ENCODE results near the gene PTMS. TPM values are rescaled to one million over a fixed set of nuclear protein-coding genes. Genes with fewer than 3 reads are reported as not detected.

The PTMS gene
- polyA plus RNA-seq, 4 donors, result 529 to 841 (median 623) TPM

DNA sequence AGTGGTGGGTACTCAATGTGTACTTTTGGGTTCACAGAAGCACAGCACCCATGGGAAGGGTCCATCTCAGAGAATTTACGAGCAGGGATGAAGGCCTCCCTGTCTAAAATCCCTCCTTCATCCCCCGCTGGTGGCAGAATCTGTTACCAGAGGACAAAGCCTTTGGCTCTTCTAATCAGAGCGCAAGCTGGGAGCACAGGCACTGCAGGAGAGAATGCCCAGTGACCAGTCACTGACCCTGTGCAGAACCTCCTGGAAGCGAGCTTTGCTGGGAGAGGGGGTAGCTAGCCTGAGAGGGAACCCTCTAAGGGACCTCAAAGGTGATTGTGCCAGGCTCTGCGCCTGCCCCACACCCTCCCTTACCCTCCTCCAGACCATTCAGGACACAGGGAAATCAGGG is 54.0 kb downstream of the PTMS start:
- no peak for DNase-seq (ENCODE audit: low read depth in 4 of 4, low spot score in 2 of 4)

Other genes starting within 250 kb of the PTMS start
- gene GAPDH, start 231.8 kb upstream of the PTMS start, polyA plus RNA-seq (ENCODE audit: insufficient read length in 4 of 4), result 1,000 to 10,000 TPM; 1,941 to 2,047 (median 1,998) TPM
- gene IFFO1, start 210.3 kb upstream of the PTMS start, polyA plus RNA-seq (ENCODE audit: insufficient read length in 4 of 4), result 10 to 100 TPM; 11.7 to 22.9 (median 15.9) TPM
- gene NOP2, start 198.1 kb upstream of the PTMS start, polyA plus RNA-seq (ENCODE audit: insufficient read length in 4 of 4), result 10 to 100 TPM; 24.5 to 37.1 (median 28.7) TPM
- gene CHD4, start 159.0 kb upstream of the PTMS start, polyA plus RNA-seq (ENCODE audit: insufficient read length in 4 of 4), result 100 to 1,000 TPM; 269 to 322 (median 294) TPM
- gene LPAR5, start 130.4 kb upstream of the PTMS start, polyA plus RNA-seq (ENCODE audit: insufficient read length in 4 of 4), result 1 to 10 TPM; 1.1 to 1.6 (median 1.4) TPM
- gene ACRBP, start 118.9 kb upstream of the PTMS start, polyA plus RNA-seq (ENCODE audit: insufficient read length in 4 of 4), result 1 to 10 TPM; 2.4 to 6.6 (median 5.0) TPM
- gene ING4, start 103.2 kb upstream of the PTMS start, polyA plus RNA-seq (ENCODE audit: insufficient read length in 4 of 4), result 100 to 1,000 TPM; 112 to 133 (median 122) TPM
- 100 to 1,000 TPM in 2 of 4 donors, 10 to 100 TPM in 2; 68.1 to 109 (median 90.5) TPM for gene ZNF384, start 77.0 kb upstream of the PTMS start, polyA plus RNA-seq (ENCODE audit: insufficient read length in 4 of 4)
- 10 to 100 TPM in 3 of 4 donors, 1 to 10 TPM in 1; 8.1 to 16.8 (median 13.5) TPM for gene PIANP, start 65.5 kb upstream of the PTMS start, polyA plus RNA-seq (ENCODE audit: insufficient read length in 4 of 4)
- 10 to 100 TPM; 64.0 to 69.6 (median 68.9) TPM for gene COPS7A, start 42.3 kb upstream of the PTMS start, polyA plus RNA-seq (ENCODE audit: insufficient read length in 4 of 4)
- 100 to 1,000 TPM; 189 to 246 (median 222) TPM for gene MLF2, start 13.2 kb upstream of the PTMS start, polyA plus RNA-seq (ENCODE audit: insufficient read length in 4 of 4)
- gene LAG3, start 6.2 kb downstream of the PTMS start, polyA plus RNA-seq (ENCODE audit: insufficient read length in 4 of 4), result 1 to 10 TPM; 1.1 to 2.6 (median 1.5) TPM
- 10 to 100 TPM; 28.6 to 39.0 (median 29.5) TPM for gene CD4, start 23.2 kb downstream of the PTMS start, polyA plus RNA-seq (ENCODE audit: insufficient read length in 4 of 4)
- gene GPR162, start 55.5 kb downstream of the PTMS start, polyA plus RNA-seq (ENCODE audit: insufficient read length in 4 of 4), result 10 to 100 TPM; 18.9 to 37.7 (median 35.7) TPM
- gene P3H3, start 62.0 kb downstream of the PTMS start, polyA plus RNA-seq (ENCODE audit: insufficient read length in 4 of 4), result 10 to 100 TPM; 23.3 to 37.5 (median 35.6) TPM
- 10 to 100 TPM in 2 of 4 donors, 1 to 10 TPM in 2; 3.1 to 12.0 (median 7.9) TPM for gene GNB3, start 74.6 kb downstream of the PTMS start, polyA plus RNA-seq (ENCODE audit: insufficient read length in 4 of 4)
- gene CDCA3, start 84.9 kb downstream of the PTMS start, polyA plus RNA-seq (ENCODE audit: insufficient read length in 4 of 4), result 10 to 100 TPM; 20.2 to 32.7 (median 26.4) TPM
- gene USP5, start 85.8 kb downstream of the PTMS start, polyA plus RNA-seq (ENCODE audit: insufficient read length in 4 of 4), result 10 to 100 TPM; 58.3 to 73.3 (median 62.3) TPM
- gene TPI1, start 101.2 kb downstream of the PTMS start, polyA plus RNA-seq (ENCODE audit: insufficient read length in 4 of 4), result 100 to 1,000 TPM; 518 to 618 (median 580) TPM
- gene SPSB2, start 106.9 kb downstream of the PTMS start, polyA plus RNA-seq (ENCODE audit: insufficient read length in 4 of 4), result 10 to 100 TPM in 3 of 4 donors, 1 to 10 TPM in 1; 7.8 to 19.8 (median 13.5) TPM
- 10 to 100 TPM; 16.5 to 24.5 (median 18.9) TPM for gene LRRC23, start 138.5 kb downstream of the PTMS start, polyA plus RNA-seq (ENCODE audit: insufficient read length in 4 of 4)
- gene ENO2, start 148.2 kb downstream of the PTMS start, polyA plus RNA-seq (ENCODE audit: insufficient read length in 4 of 4), result 10 to 100 TPM in 3 of 4 donors, 1 to 10 TPM in 1; 9.5 to 19.4 (median 14.6) TPM
- gene ATN1, start 161.6 kb downstream of the PTMS start, polyA plus RNA-seq (ENCODE audit: insufficient read length in 4 of 4), result 100 to 1,000 TPM in 3 of 4 donors, 10 to 100 TPM in 1; 85.5 to 189 (median 127) TPM
- gene RNU7-1, start 177.5 kb downstream of the PTMS start, polyA plus RNA-seq (ENCODE audit: insufficient read length in 4 of 4), result 1 to 10 TPM in 1 of 4 donors, not detected in 3; 3.6 TPM
- gene C12orf57, start 177.7 kb downstream of the PTMS start, polyA plus RNA-seq (ENCODE audit: insufficient read length in 4 of 4), result 100 to 1,000 TPM; 141 to 235 (median 165) TPM
- gene PTPN6, start 185.0 kb downstream of the PTMS start, polyA plus RNA-seq (ENCODE audit: insufficient read length in 4 of 4), result 10 to 100 TPM; 19.2 to 27.5 (median 24.5) TPM
- 100 to 1,000 TPM; 247 to 313 (median 277) TPM for gene PHB2, start 204.3 kb downstream of the PTMS start, polyA plus RNA-seq (ENCODE audit: insufficient read length in 4 of 4)
- gene EMG1, start 204.6 kb downstream of the PTMS start, polyA plus RNA-seq (ENCODE audit: insufficient read length in 4 of 4), result 10 to 100 TPM; 42.6 to 49.5 (median 48.1) TPM

Measured in left renal cortex interstitium (tissue), 4 donors.